Esophagus muscularis mucosa (tissue), 3 donors: ENCODE data around the gene DENND2D.

Experiments used
- CTCF ChIP-seq, 3 experiments: fragments of 200-600 bp in 2 of 3; fragments of 450-650 bp in 1 of 3; sonication (generic) in 2 of 3; IDR thresholded peaks; one replicate each; pipeline ENCODE4 v1.5.1; 2017 to 2019; ENCODE audit warnings: antibody characterized with exemption in 3 of 3, mild to moderate bottlenecking in 2 of 3, moderate library complexity in 1 of 3
- POLR2A ChIP-seq: fragments of 450-650 bp; IDR thresholded peaks from one replicate; pipeline ENCODE4 v1.6.1; 2017; ENCODE audit warnings: antibody characterized with exemption, moderate library complexity, mild to moderate bottlenecking, low read depth

- TF ChIP-seq CTCF (IDR thresholded peaks at IDR 0.05): no peak
- TF ChIP-seq POLR2A: no peak
These were observed 1.0 kb upstream of the DENND2D start for GRCh38 chr1:111201275-111202090.
